ENCODE data around the gene ACTN4. TPM values are rescaled to one million over a fixed set of nuclear protein-coding genes. Genes with fewer than 3 reads are reported as not detected.
A peak's percentile ranks its signal among the peaks of the same experiment; 100 is the strongest.

ACTN4 gene
- total and polyA plus RNA-seq, 3 experiments from 2014 or later: 31.9 to 314 (median 295) TPM

DNA sequence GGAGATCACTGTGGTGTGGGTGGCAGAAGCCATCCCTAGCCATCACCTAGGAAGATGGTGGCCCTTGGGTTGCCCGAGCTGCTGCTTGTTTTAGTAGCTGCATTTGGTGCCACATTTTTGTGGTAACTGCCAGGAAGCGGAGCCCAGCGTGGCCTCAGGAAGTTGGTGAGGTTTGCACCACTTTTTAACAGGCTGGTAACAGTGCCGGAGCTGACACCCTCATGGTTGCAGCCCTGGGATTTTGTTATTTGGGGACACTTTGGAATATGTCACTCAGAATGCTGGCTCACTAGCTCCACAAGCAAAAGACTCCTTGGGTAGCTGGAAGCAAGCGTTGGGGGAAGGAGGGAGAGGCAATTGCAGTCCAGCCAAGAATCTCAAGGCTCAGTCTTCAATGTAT lies 22.1 kb downstream of the ACTN4 start:
- Histone ChIP-seq H3K4me1 (ENCODE audit: insufficient read depth, low read length) (peaks cover 68% of the 10 kb centered on the region), H3K9me3 (ENCODE audit: low read length) (no peaks in the 10 kb centered on the region), H3K36me3 (ENCODE audit: insufficient read depth, low read length) (no peaks in the 10 kb centered on the region), H3K27me3 (ENCODE audit: insufficient read depth, low read length, poor library complexity, severe bottlenecking) (no peaks in the 10 kb centered on the region), H3K4me3 (ENCODE audit: low read length) (peak overlapping the region; percentile 43), H3K27ac (ENCODE audit: low read depth, low read length) (peak overlapping the region; percentile 18)
- Mint-ChIP-seq H3K36me3 (peaks cover 3 to 10% (median 7%) of the 10 kb centered on the region in 3 donors), H3K27ac (peak overlapping the region; percentile 71 to 96 (median 84)), H3K27me3 (no peaks in the 10 kb centered on the region), H3K4me3 (peak overlapping the region; percentile 68 to 90 (median 84)), H3K9me3 (no peaks in the 10 kb centered on the region), H3K4me1 (peaks cover 75 to 85% (median 78%) of the 10 kb centered on the region in 3 donors)
- peak in 4 of 5 donors; percentile 26 to 71 (median 38) for DNase-seq
- CTCF ChIA-PET: interaction anchor here (0.8 to 2.3 kb wide), 6 partner anchors 9 to 35 kb away, joined by 3 to 5 read pairs (median 3); partner anchors contain the start of gene ACTN4
- POLR2A ChIA-PET: interaction anchor here (0.7 to 1.7 kb wide), 3 partner anchors 9 to 65 kb away, joined by 3 to 5 read pairs (median 4); no protein-coding TSS in a partner anchor

- ChIA-PET POLR2A (interaction anchor here (0.6 kb wide), 2 partner anchors 21 to 114 kb away, joined by 3 to 6 read pairs; no protein-coding TSS in a partner anchor), CTCF (no interaction called here)
- H3K27ac ChIP-seq (ENCODE audit: low read depth, low read length): no peak overlapping the region
- no peaks in the 10 kb centered on the region for H3K9me3 ChIP-seq (ENCODE audit: low read length)
- H3K9me3 Mint-ChIP-seq: no peaks in the 10 kb centered on the region
- H3K27ac Mint-ChIP-seq: peak overlapping the region in 7 of 8 donors; percentile 30 to 86 (median 55)
- H3K36me3 Mint-ChIP-seq: peaks cover 3 to 10% (median 7%) of the 10 kb centered on the region in 3 donors
- no peak overlapping the region for H3K4me3 ChIP-seq (ENCODE audit: low read length)
- peaks cover 76 to 85% (median 81%) of the 10 kb centered on the region in 3 donors for H3K4me1 Mint-ChIP-seq
- peak overlapping the region in 6 of 7 donors; percentile 23 to 73 (median 49) for H3K4me3 Mint-ChIP-seq
- H3K27me3 Mint-ChIP-seq: no peaks in the 10 kb centered on the region
- no peaks in the 10 kb centered on the region for H3K27me3 ChIP-seq (ENCODE audit: insufficient read depth, low read length, poor library complexity, severe bottlenecking)
- DNase-seq: no peak
- no peaks in the 10 kb centered on the region for H3K36me3 ChIP-seq (ENCODE audit: insufficient read depth, low read length)
- peaks cover 68% of the 10 kb centered on the region for H3K4me1 ChIP-seq (ENCODE audit: insufficient read depth, low read length)
Observed at GRCh38 chr19:38670921-38671398, 23.5 kb downstream of the ACTN4 start.

DNA sequence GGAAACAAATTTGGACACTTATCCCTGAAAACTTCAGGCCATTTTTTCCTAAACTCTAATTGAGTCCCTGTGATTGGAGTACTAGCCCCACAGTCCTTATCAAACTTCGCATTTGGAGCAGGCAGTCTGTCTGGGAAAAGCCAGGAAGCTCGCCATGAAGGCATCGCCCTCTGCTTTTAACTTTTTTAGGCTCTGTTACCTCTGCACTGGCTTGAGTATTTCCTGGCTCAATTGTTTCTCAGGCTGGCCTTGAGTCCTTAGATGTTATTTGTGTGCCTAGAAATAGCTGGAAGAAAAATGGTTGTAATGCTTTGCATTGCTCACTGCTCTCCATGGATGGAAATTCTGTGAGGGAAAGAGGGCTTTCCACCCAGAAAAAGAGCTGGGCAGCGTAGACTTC lies 24.2 kb downstream of the ACTN4 start:
- POLR2A ChIA-PET: no interaction called here
- H3K4me3 Mint-ChIP-seq: no peak overlapping the region

GRCh38 chr19:38673030-38673429 lies 25.6 kb downstream of the ACTN4 start:
- Mint-ChIP-seq H3K4me1 (peaks cover 77 to 85% (median 80%) of the 10 kb centered on the region in 3 donors), H3K36me3 (peaks cover 0 to 14% (median 7%) of the 10 kb centered on the region in 3 donors), H3K27me3 (no peaks in the 10 kb centered on the region), H3K9me3 (no peaks in the 10 kb centered on the region), H3K4me3 (no peak overlapping the region), H3K27ac (peak overlapping the region in 1 of 8 donors; percentile 87)
- H3K4me1 ChIP-seq (ENCODE audit: insufficient read depth, low read length): peaks cover 67% of the 10 kb centered on the region
- H3K4me3 ChIP-seq (ENCODE audit: low read length): no peak overlapping the region
- ChIA-PET POLR2A (no interaction called here), CTCF (interaction anchor here (1.5 kb wide), 1 partner anchor 13 kb away, joined by 3 read pairs; no protein-coding TSS in a partner anchor)
- no peaks in the 10 kb centered on the region for H3K27me3 ChIP-seq (ENCODE audit: insufficient read depth, low read length, poor library complexity, severe bottlenecking)
- H3K27ac ChIP-seq (ENCODE audit: low read depth, low read length): no peak overlapping the region
- DNase-seq: no peak
- no peaks in the 10 kb centered on the region for H3K9me3 ChIP-seq (ENCODE audit: low read length)
- no peaks in the 10 kb centered on the region for H3K36me3 ChIP-seq (ENCODE audit: insufficient read depth, low read length)

More for the DNA sequence above, 24.2 kb downstream of the ACTN4 start:
- no peaks in the 10 kb centered on the region for H3K27me3 ChIP-seq (ENCODE audit: insufficient read depth, low read length, poor library complexity, severe bottlenecking)
- peaks cover 68% of the 10 kb centered on the region for H3K4me1 ChIP-seq (ENCODE audit: insufficient read depth, low read length)
- Mint-ChIP-seq H3K4me1 (peaks cover 77 to 85% (median 80%) of the 10 kb centered on the region in 3 donors), H3K27me3 (no peaks in the 10 kb centered on the region), H3K36me3 (peaks cover 3 to 10% (median 7%) of the 10 kb centered on the region in 3 donors), H3K27ac (peak overlapping the region in 6 of 8 donors; percentile 23 to 86 (median 58)), H3K9me3 (no peaks in the 10 kb centered on the region)
- H3K4me3 ChIP-seq (ENCODE audit: low read length): no peak overlapping the region
- DNase-seq: no peak
- H3K36me3 ChIP-seq (ENCODE audit: insufficient read depth, low read length): no peaks in the 10 kb centered on the region
- CTCF ChIA-PET: interaction anchor here (1.5 kb wide), 1 partner anchor 14 kb away, joined by 3 read pairs; no protein-coding TSS in a partner anchor
- no peak overlapping the region for H3K27ac ChIP-seq (ENCODE audit: low read depth, low read length)
- H3K9me3 ChIP-seq (ENCODE audit: low read length): no peaks in the 10 kb centered on the region

- H3K9me3 ChIP-seq (ENCODE audit: low read length): no peaks in the 10 kb centered on the region
- Mint-ChIP-seq H3K27ac (peak overlapping the region; percentile 21 to 100 (median 92)), H3K4me1 (peaks cover 77 to 85% (median 80%) of the 10 kb centered on the region in 3 donors), H3K9me3 (no peaks in the 10 kb centered on the region), H3K4me3 (peak overlapping the region in 6 of 7 donors; percentile 3 to 76 (median 44)), H3K36me3 (peaks cover 0 to 15% (median 4%) of the 10 kb centered on the region in 3 donors), H3K27me3 (no peaks in the 10 kb centered on the region)
- H3K4me1 ChIP-seq (ENCODE audit: insufficient read depth, low read length): peaks cover 67% of the 10 kb centered on the region
- H3K27me3 ChIP-seq (ENCODE audit: insufficient read depth, low read length, poor library complexity, severe bottlenecking): no peaks in the 10 kb centered on the region
- DNase-seq: no peak
- H3K36me3 ChIP-seq (ENCODE audit: insufficient read depth, low read length): no peaks in the 10 kb centered on the region
- ChIA-PET POLR2A (no interaction called here), CTCF (no interaction called here)
- no peak overlapping the region for H3K4me3 ChIP-seq (ENCODE audit: low read length)
- peak overlapping the region; percentile 84 for H3K27ac ChIP-seq (ENCODE audit: low read depth, low read length)
Observed at GRCh38 chr19:38674388-38675171, 27.1 kb downstream of the ACTN4 start.

DNA sequence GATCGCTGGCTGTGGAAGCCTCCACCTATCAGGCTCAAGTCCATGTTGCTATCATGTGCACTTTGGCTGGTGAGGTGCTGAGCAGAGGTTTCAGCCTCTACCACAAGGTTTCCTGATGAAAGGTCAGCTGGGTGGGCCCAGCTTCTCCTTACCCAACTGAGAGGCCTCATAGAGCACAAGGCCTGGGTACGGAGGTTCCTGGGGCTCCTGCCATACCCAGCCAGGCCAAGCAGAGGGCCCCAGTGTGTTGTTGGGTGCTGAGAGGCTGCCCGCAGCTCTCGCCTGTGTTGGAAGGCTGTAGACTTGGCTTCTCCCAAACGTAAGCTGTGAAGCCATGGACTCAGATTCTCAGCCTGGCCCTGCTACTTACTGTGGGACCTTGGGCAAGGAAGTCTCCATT lies 28.2 kb downstream of the ACTN4 start:
- peaks cover 0 to 18% (median 7%) of the 10 kb centered on the region in 3 donors for H3K36me3 Mint-ChIP-seq
- no peaks in the 10 kb centered on the region for H3K27me3 Mint-ChIP-seq
- peak overlapping the region; percentile 84 for H3K27ac ChIP-seq (ENCODE audit: low read depth, low read length)
- no peaks in the 10 kb centered on the region for H3K9me3 Mint-ChIP-seq
- ChIA-PET POLR2A (no interaction called here), CTCF (interaction anchor here (1.4 kb wide), 1 partner anchor 37 kb away, joined by 3 read pairs; no protein-coding TSS in a partner anchor)
- peak overlapping the region; percentile 29 to 76 (median 47) for H3K4me3 Mint-ChIP-seq
- no peak overlapping the region for H3K4me3 ChIP-seq (ENCODE audit: low read length)
- peak overlapping the region; percentile 21 to 100 (median 92) for H3K27ac Mint-ChIP-seq
- no peak for DNase-seq
- peaks cover 78 to 85% (median 81%) of the 10 kb centered on the region in 3 donors for H3K4me1 Mint-ChIP-seq
- H3K36me3 ChIP-seq (ENCODE audit: insufficient read depth, low read length): no peaks in the 10 kb centered on the region
- H3K9me3 ChIP-seq (ENCODE audit: low read length): no peaks in the 10 kb centered on the region
- H3K27me3 ChIP-seq (ENCODE audit: insufficient read depth, low read length, poor library complexity, severe bottlenecking): no peaks in the 10 kb centered on the region
- H3K4me1 ChIP-seq (ENCODE audit: insufficient read depth, low read length): peaks cover 68% of the 10 kb centered on the region

- Mint-ChIP-seq H3K36me3 (peaks cover 2 to 18% (median 8%) of the 10 kb centered on the region in 3 donors), H3K27ac (peak overlapping the region; percentile 63 to 100 (median 95)), H3K27me3 (no peaks in the 10 kb centered on the region), H3K4me1 (peaks cover 79 to 86% (median 81%) of the 10 kb centered on the region in 3 donors), H3K9me3 (no peaks in the 10 kb centered on the region), H3K4me3 (peak overlapping the region; percentile 27 to 73 (median 52))
- Histone ChIP-seq H3K4me1 (ENCODE audit: insufficient read depth, low read length) (peaks cover 68% of the 10 kb centered on the region), H3K9me3 (ENCODE audit: low read length) (no peaks in the 10 kb centered on the region), H3K4me3 (ENCODE audit: low read length) (no peak overlapping the region), H3K27me3 (ENCODE audit: insufficient read depth, low read length, poor library complexity, severe bottlenecking) (no peaks in the 10 kb centered on the region), H3K36me3 (ENCODE audit: insufficient read depth, low read length) (no peaks in the 10 kb centered on the region), H3K27ac (ENCODE audit: low read depth, low read length) (peak overlapping the region; percentile 84)
- ChIA-PET CTCF (interaction anchor here (1.4 kb wide), 1 partner anchor 36 kb away, joined by 3 read pairs; no protein-coding TSS in a partner anchor), POLR2A (interaction anchor here (0.5 kb wide), 1 partner anchor 35 kb away, joined by 3 read pairs; no protein-coding TSS in a partner anchor)
- no peak for DNase-seq
Observed at GRCh38 chr19:38676023-38676877, 28.8 kb downstream of the ACTN4 start.

Measured in CD8-positive, alpha-beta memory T cell (primary cell).